H9 (cell line): ENCODE measurements around the gene TMEM59L. TPM values are rescaled to one million over a fixed set of nuclear protein-coding genes. Genes with fewer than 3 reads are reported as not detected.

Source experiments
- DNase-seq: peaks from one replicate; pipeline ENCODE4 v3.0.0-alpha.2; 2017
- H2AFZ ChIP-seq: one replicate; pipeline ENCODE4 v1.6.1; 2013; ENCODE audit warnings: mild to moderate bottlenecking, low read length, control low read depth, moderate library complexity
- H2AK5ac ChIP-seq: 2 replicates; pipeline ENCODE4 v1.6.1; 2013; ENCODE audit warnings: low read length, control low read depth, mixed read lengths; ENCODE audit not compliant: insufficient read length
- H2BK120ac ChIP-seq: one replicate; pipeline ENCODE4 v1.6.1; 2013; ENCODE audit warnings: low read depth, mild to moderate bottlenecking, low read length, control low read depth, inconsistent platforms; ENCODE audit not compliant: poor library complexity, severe bottlenecking
- H2BK12ac ChIP-seq: 2 replicates; pipeline ENCODE4 v1.6.1; 2013; ENCODE audit warnings: low read length, control low read depth, mixed read lengths, low read depth; ENCODE audit not compliant: insufficient read length
- H2BK15ac ChIP-seq: 2 replicates; pipeline ENCODE4 v1.6.1; 2013; ENCODE audit warnings: low read depth, low read length, control low read depth
- H2BK20ac ChIP-seq: one replicate; pipeline ENCODE4 v1.6.1; 2013; ENCODE audit warnings: low read depth, mild to moderate bottlenecking, low read length, control low read depth, inconsistent platforms; ENCODE audit not compliant: poor library complexity, severe bottlenecking
- H2BK5ac ChIP-seq: 2 replicates; pipeline ENCODE4 v1.6.1; 2013; ENCODE audit warnings: low read length, control low read depth, mixed read lengths; ENCODE audit not compliant: insufficient read length
- H3K14ac ChIP-seq: 2 replicates; pipeline ENCODE4 v1.6.1; 2013; ENCODE audit warnings: low read length, control low read depth; ENCODE audit not compliant: insufficient read depth
- H3K18ac ChIP-seq: 2 replicates; pipeline ENCODE4 v1.6.1; 2013; ENCODE audit warnings: low read depth, mild to moderate bottlenecking, mixed read lengths, low read length, control low read depth; ENCODE audit not compliant: insufficient read length
- H3K23ac ChIP-seq: 2 replicates; pipeline ENCODE4 v1.6.1; 2013; ENCODE audit warnings: low read length, control low read depth, mixed read lengths, low read depth; ENCODE audit not compliant: insufficient read length
- H3K23me2 ChIP-seq: 2 replicates; pipeline ENCODE4 v1.6.1; 2013; ENCODE audit warnings: low read depth, mild to moderate bottlenecking, mixed read lengths, low read length, control low read depth; ENCODE audit not compliant: insufficient read length, poor library complexity, severe bottlenecking
- H3K27ac ChIP-seq: 2 replicates; pipeline ENCODE4 v1.5.1; 2013; ENCODE audit warnings: low read length, control low read depth, mixed read lengths, low read depth; ENCODE audit not compliant: insufficient read length
- H3K27me3 ChIP-seq: 2 replicates; pipeline ENCODE4 v1.6.1; 2013; ENCODE audit warnings: low read length, control low read depth, inconsistent platforms; ENCODE audit not compliant: insufficient read depth
- H3K4ac ChIP-seq: 2 replicates; pipeline ENCODE4 v1.6.1; 2013; ENCODE audit warnings: low read depth, mild to moderate bottlenecking, control low read depth, inconsistent platforms, low read length, moderate library complexity
- H3K4me1 ChIP-seq: 2 replicates; pipeline ENCODE4 v1.6.1; 2013; ENCODE audit warnings: low read length, control low read depth, inconsistent platforms; ENCODE audit not compliant: insufficient read depth
- H3K4me2 ChIP-seq: 2 replicates; pipeline ENCODE4 v1.6.1; 2013; ENCODE audit warnings: low read length, control low read depth, mixed read lengths; ENCODE audit not compliant: insufficient read length, insufficient read depth
- H3K56ac ChIP-seq: 2 replicates; pipeline ENCODE4 v1.6.1; 2013; ENCODE audit warnings: low read depth, mild to moderate bottlenecking, mixed read lengths, low read length, control low read depth; ENCODE audit not compliant: insufficient read length
- H3K79me1 ChIP-seq: 2 replicates; pipeline ENCODE4 v1.6.1; 2013; ENCODE audit warnings: low read depth, mild to moderate bottlenecking, moderate library complexity, low read length, control low read depth, inconsistent platforms; ENCODE audit not compliant: insufficient read depth, poor library complexity, severe bottlenecking
- H3K79me2 ChIP-seq: 2 replicates; pipeline ENCODE4 v1.6.1; 2013; ENCODE audit warnings: low read length, control low read depth, inconsistent platforms; ENCODE audit not compliant: insufficient read depth
- H3K9ac ChIP-seq: 2 replicates; pipeline ENCODE4 v1.6.1; 2013; ENCODE audit warnings: low read length, control low read depth, mixed read lengths; ENCODE audit not compliant: insufficient read length; ENCODE audit errors: extremely low read depth
- H3K9me3 ChIP-seq: one replicate; pipeline ENCODE4 v1.6.1; 2013; ENCODE audit warnings: low read depth, low read length, inconsistent platforms; ENCODE audit not compliant: control insufficient read depth
- H3T11ph ChIP-seq: one replicate; pipeline ENCODE4 v1.6.1; 2013; ENCODE audit warnings: mild to moderate bottlenecking, low read length, control low read depth, inconsistent platforms
- H4K20me1 ChIP-seq: one replicate; pipeline ENCODE4 v1.6.1; 2013; ENCODE audit not compliant: control insufficient read depth, insufficient read length, insufficient read depth
- H4K5ac ChIP-seq: 2 replicates; pipeline ENCODE4 v1.6.1; 2013; ENCODE audit warnings: low read depth, mild to moderate bottlenecking, mixed read lengths, low read length, control low read depth; ENCODE audit not compliant: insufficient read length
- H4K8ac ChIP-seq: replicated peaks from 2 replicates; pipeline ENCODE4 v1.6.1; 2013; ENCODE audit warnings: low read length, control low read depth, mixed read lengths, low read depth; ENCODE audit not compliant: insufficient read length
- H4K91ac ChIP-seq: 2 replicates; pipeline ENCODE4 v1.6.1; 2013; ENCODE audit warnings: low read depth, mild to moderate bottlenecking, moderate library complexity, mixed read lengths, low read length, control low read depth; ENCODE audit not compliant: insufficient read length
- H3K27ac Mint-ChIP-seq, 3 experiments: 2 replicates in 2 of 3; 3 replicates in 1 of 3; pipeline ENCODE4 v1.8.0; 2020 to 2021; ENCODE audit warnings: mixed read lengths in 3 of 3, mild to moderate bottlenecking in 1 of 3, moderate library complexity in 1 of 3
- H3K27me3 Mint-ChIP-seq: 2 replicates; pipeline ENCODE4 v1.8.0; 2021; ENCODE audit warnings: low read depth, mild to moderate bottlenecking, moderate library complexity, mixed read lengths
- H3K36me3 Mint-ChIP-seq, 3 experiments: 2 replicates in 2 of 3; 3 replicates in 1 of 3; pipeline ENCODE4 v1.8.0; 2020 to 2021; ENCODE audit warnings: low read depth in 3 of 3, mixed read lengths in 3 of 3; ENCODE audit not compliant: insufficient read depth in 1 of 3
- H3K4me1 Mint-ChIP-seq, 2 experiments: 2 replicates each; pipeline ENCODE4 v1.8.0; 2020; ENCODE audit warnings: mixed read lengths in 2 of 2
- H3K4me3 Mint-ChIP-seq, 2 experiments: 2 replicates in 1 of 2; 3 replicates in 1 of 2; pipeline ENCODE4 v1.8.0; 2020 to 2021; ENCODE audit warnings: mild to moderate bottlenecking in 2 of 2, mixed read lengths in 2 of 2, moderate library complexity in 1 of 2
- H3K9me3 Mint-ChIP-seq, 2 experiments: 2 replicates in 1 of 2; 3 replicates in 1 of 2; pipeline ENCODE4 v1.8.0; 2020; ENCODE audit warnings: mild to moderate bottlenecking in 2 of 2, mixed read lengths in 2 of 2, moderate library complexity in 1 of 2
- CTCF ChIP-seq: fragments of 200-600 bp; sonication (generic); conservative IDR thresholded peaks from 3 replicates; pipeline ENCODE4 v1.8.0; 2021; ENCODE audit warnings: antibody characterized with exemption, mild to moderate bottlenecking
- WGBS: extraction: QIAGEN DNeasy Blood & Tissue Kit; methylation state at CpG from one replicate; pipeline ENCODE4 v1.1.7; 2013; ENCODE audit warnings: missing lambda C conversion rate, low lambda C conversion rate, mixed read lengths; ENCODE audit not compliant: insufficient read length; ENCODE audit errors: extremely low coverage; 5-methylcytosine and 5-hydroxymethylcytosine counted together
- total RNA-seq: library from RNA; stranded (reverse); gene quantifications from 2 replicates; pipeline ENCODE4 v1.2.1, GENCODE V29; 2021

Gene TMEM59L
- total RNA-seq, 1 experiment from 2014 or later = 12.0 TPM

DNA sequence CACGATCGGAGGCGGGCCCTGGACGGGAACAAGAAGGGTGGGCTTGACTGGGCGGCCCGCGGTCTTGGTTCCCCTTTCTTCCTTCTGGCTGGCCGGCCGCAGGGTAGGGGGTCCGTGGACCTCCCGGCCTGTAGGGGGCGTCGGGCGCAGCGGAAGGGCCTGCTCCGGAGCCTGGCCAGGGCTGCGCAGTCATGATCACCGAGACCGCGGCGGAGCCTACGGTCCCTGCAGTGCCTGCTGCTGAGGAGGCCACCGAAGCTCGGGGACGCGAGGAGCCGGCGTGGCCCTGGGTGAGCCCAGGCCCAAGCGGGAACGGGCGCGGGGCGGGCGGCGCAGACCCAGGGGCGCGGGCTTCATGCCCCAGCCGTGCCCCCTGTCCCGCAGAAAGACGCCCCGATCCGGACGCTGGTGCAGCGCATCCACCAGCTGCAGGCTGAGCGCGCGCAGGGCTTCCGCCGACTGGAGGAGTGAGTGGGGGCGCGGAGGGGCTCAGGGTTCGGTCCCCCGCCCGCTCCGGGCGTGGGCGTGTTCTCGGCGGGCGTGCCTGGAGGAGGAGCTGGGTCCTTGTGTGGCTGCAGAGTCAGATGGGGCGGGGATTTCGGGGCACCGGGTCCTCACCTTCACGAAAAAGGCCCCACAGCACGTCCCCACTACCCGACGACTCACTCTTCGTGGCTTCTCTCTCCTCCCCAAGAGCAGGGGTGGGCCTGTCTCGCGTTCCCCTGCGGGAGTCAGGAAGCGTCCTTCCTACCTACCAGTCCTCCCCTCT, 23.9 kb upstream of the TMEM59L start, which contains the start of gene REX1BD:
REX1BD (plus strand) TSS at position 188 of the 769 bp plus-strand sequence; CDS start at position 192, 4 bp downstream.
- Histone ChIP-seq H3K9ac (peak within 1 kb of the TSS; percentile 57), H2BK20ac (no peak within 1 kb of the TSS), H4K20me1 (no peaks in the 10 kb centered on the region), H3K9me3 (no peaks in the 10 kb centered on the region), H4K8ac (no peak within 1 kb of the TSS), H3K23ac (no peak within 1 kb of the TSS), H3T11ph (no peak within 1 kb of the TSS), H3K4me2 (peak within 1 kb of the TSS; percentile 69), H4K5ac (no peak within 1 kb of the TSS), H3K18ac (peak within 1 kb of the TSS; percentile 85), H2BK120ac (no peak within 1 kb of the TSS), H2BK5ac (no peak within 1 kb of the TSS), H3K56ac (no peak within 1 kb of the TSS), H3K14ac (peak within 1 kb of the TSS; percentile 88), H2BK15ac (no peak within 1 kb of the TSS), H2BK12ac (no peak within 1 kb of the TSS), H3K27me3 (no peaks in the 10 kb centered on the region), H2AK5ac (no peak within 1 kb of the TSS), H3K79me2 (no peaks in the 10 kb centered on the region), H3K4ac (no peak within 1 kb of the TSS), H3K27ac (peak within 1 kb of the TSS; percentile 7), H2AFZ (no peak within 1 kb of the TSS), H3K23me2 (peaks cover 18% of the 10 kb centered on the region), H3K4me1 (peaks cover 8% of the 10 kb centered on the region; the same call in 1 of the 2 replicates), H3K79me1 (no peaks in the 10 kb centered on the region), H4K91ac (no peak within 1 kb of the TSS)
- peak within 1 kb of the TSS; percentile 77 to 91 for H3K4me3 Mint-ChIP-seq
- H3K4me1 Mint-ChIP-seq = peaks cover 31 to 32% of the 10 kb centered on the region in 2 experiments
- peak; percentile 97 for TF ChIP-seq CTCF
- peaks cover 3 to 16% (median 5%) of the 10 kb centered on the region in 3 experiments; a peak in 6 of 7 replicates for H3K36me3 Mint-ChIP-seq
- H3K9me3 Mint-ChIP-seq = no peaks in the 10 kb centered on the region; a peak in 1 of 5 replicates
- peak; percentile 90 for DNase-seq
- H3K27me3 Mint-ChIP-seq = peaks cover 7% of the 10 kb centered on the region
- peak within 1 kb of the TSS; percentile 98 to 99 (median 98) for H3K27ac Mint-ChIP-seq
- no CpG with 5 or more reads among the region's 72 CpGs for WGBS
